Stimulated activated CD8-positive, alpha-beta memory T cell treated with anti-CD3 and anti-CD28 coated beads, Interleukin-4, amount 100 ng/mL, for 48 hours (primary cell): Measurements from ENCODE around the gene PRKCQ.
"Not testable (repeated sequence)": the region's sequence is repeated elsewhere in the genome, so short reads cannot be mapped to it uniquely, and the experiment has no call there.

ENCODE experiments used
- DNase-seq: peaks from one replicate; pipeline ENCODE4 v3.0.0-alpha.2; 2020

PRKCQ gene

GRCh38 chr10:6486309-6486708 is 93.8 kb downstream of the PRKCQ start:
- no peak for DNase-seq

- DNase-seq: no peak
Measured at GRCh38 chr10:6482737-6483357, 97.2 kb downstream of the PRKCQ start.

GRCh38 chr10:6478722-6479121 is 101.4 kb downstream of the PRKCQ start:
- DNase-seq: no peak

GRCh38 chr10:6476989-6477388 is 103.1 kb downstream of the PRKCQ start:
- DNase-seq: no peak

GRCh38 chr10:6474871-6475270 is 105.2 kb downstream of the PRKCQ start:
- DNase-seq: no peak

GRCh38 chr10:6473901-6474370 is 106.1 kb downstream of the PRKCQ start:
- DNase-seq: peak; percentile 48

GRCh38 chr10:6473430-6473829 is 106.6 kb downstream of the PRKCQ start:
- peak; percentile 58 for DNase-seq

GRCh38 chr10:6472710-6473005 is 107.4 kb downstream of the PRKCQ start:
- not testable (repeated sequence) for DNase-seq

- DNase-seq: no peak
Measured at GRCh38 chr10:6470894-6471618, 109.0 kb downstream of the PRKCQ start.

- no peak for DNase-seq
Measured at GRCh38 chr10:6469661-6470060, 110.4 kb downstream of the PRKCQ start.

GRCh38 chr10:6465854-6466601 is 114.0 kb downstream of the PRKCQ start:
- DNase-seq: peak; percentile 49

- no peak for DNase-seq
Measured at GRCh38 chr10:6465437-6465836, 114.6 kb downstream of the PRKCQ start.

- peak; percentile 41 for DNase-seq
Measured at GRCh38 chr10:6464862-6465430, 115.1 kb downstream of the PRKCQ start.

- no peak for DNase-seq
Measured at GRCh38 chr10:6463366-6463765, 116.7 kb downstream of the PRKCQ start.

- no peak for DNase-seq
Measured at GRCh38 chr10:6461961-6462360, 118.1 kb downstream of the PRKCQ start.

- no peak for DNase-seq
Measured at GRCh38 chr10:6460861-6461409, 119.1 kb downstream of the PRKCQ start.

- no peak for DNase-seq
Measured at GRCh38 chr10:6458814-6459213, 121.3 kb downstream of the PRKCQ start.

- DNase-seq: no peak
Measured at GRCh38 chr10:6457376-6457775, 122.7 kb downstream of the PRKCQ start.

GRCh38 chr10:6456067-6456466 is 124.0 kb downstream of the PRKCQ start:
- DNase-seq: no peak

GRCh38 chr10:6455592-6455991 is 124.5 kb downstream of the PRKCQ start:
- DNase-seq: no peak

GRCh38 chr10:6446711-6447110 is 133.4 kb downstream of the PRKCQ start:
- DNase-seq: no peak

GRCh38 chr10:6445671-6446316 is 134.3 kb downstream of the PRKCQ start:
- peak; percentile 70 for DNase-seq

GRCh38 chr10:6439875-6440274 is 140.2 kb downstream of the PRKCQ start:
- DNase-seq: not testable (repeated sequence)
